Brain microvascular endothelial cell (primary cell): ENCODE measurements around the gene POC1B.

Experiments used
- DNase-seq: peaks from one replicate; pipeline ENCODE4 v3.0.0-alpha.2; 2020
- H3K27ac ChIP-seq: fragments of 250-450 bp; sonication (Bioruptor Pico); 2 replicates; pipeline ENCODE4 v1.5.1; 2020; ENCODE audit warnings: mild to moderate bottlenecking, moderate library complexity
- H3K27me3 ChIP-seq: fragments of 250-450 bp; sonication (Bioruptor Pico); replicated peaks from 2 replicates; pipeline ENCODE4 v1.5.1; 2020; ENCODE audit warnings: mild to moderate bottlenecking
- H3K36me3 ChIP-seq: fragments of 250-450 bp; sonication (Bioruptor Pico); replicated peaks from 2 replicates; pipeline ENCODE4 v1.5.1; 2020; ENCODE audit warnings: mild to moderate bottlenecking
- H3K4me3 ChIP-seq: 2 replicates; pipeline ENCODE4 v1.5.1; 2011; ENCODE audit warnings: low read depth, mild to moderate bottlenecking, control low read depth, low read length, moderate library complexity
- in situ Hi-C: cut with HindIII; loops from 2 replicates; pipeline ENCODE4 v1.10.0; 2017; ENCODE audit warnings: low sequenced_read_pairs, low pct_ligation_motif_present
- TF ChIP-seq, protein P1 (sequence below): IDR thresholded peaks from 2 replicates; pipeline ENCODE4 v1.5.1; 2011; ENCODE audit warnings: low read depth, mild to moderate bottlenecking, moderate library complexity, low read length, control low read depth, inconsistent platforms; ENCODE audit errors: missing control alignments

The POC1B gene

DNA sequence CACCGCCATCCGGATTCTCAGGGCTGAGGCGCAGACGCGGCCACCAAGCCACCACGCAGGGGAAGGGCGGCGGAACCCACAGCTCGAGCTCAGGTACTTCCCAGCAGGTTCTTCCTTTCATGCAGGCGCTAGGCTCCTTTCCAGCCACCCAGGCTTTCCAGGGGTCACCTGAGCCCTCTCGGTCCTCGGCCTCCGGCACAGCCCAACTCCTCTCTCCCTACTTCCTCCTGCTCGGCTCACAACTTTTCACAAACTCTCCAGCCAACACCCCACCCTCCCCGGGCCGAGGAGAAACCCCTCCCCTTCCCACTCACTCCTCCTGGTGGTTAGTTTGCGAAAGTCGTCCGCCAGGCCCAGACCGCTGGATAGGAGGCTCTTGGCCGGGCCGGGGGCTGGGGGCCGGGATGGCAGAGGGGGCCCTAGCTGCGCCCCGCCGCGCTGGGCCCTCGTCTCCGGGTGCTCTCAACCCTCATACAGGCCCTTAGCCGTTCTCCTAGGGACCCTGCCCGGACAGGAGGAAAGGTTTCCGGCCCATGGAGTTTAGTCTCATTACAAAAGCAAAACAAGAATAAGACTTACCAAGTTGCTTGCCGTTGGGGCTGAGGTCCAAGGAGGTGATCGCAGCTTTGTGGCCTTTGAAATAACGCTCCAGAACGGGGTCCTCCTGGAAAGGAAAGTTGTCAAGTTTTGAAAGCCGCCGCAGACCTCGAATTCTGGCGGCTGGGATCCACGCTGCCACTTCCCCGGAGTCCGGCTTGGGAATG lies 1.1 kb downstream of the POC1B start, which contains the start of gene GALNT4:
Gene GALNT4, minus strand, starts transcription at position 256 of the 764 bp plus-strand sequence. Its CDS starts 247 bp downstream, at position 9.
- peak within 1 kb of the TSS; percentile 93 for H3K4me3 ChIP-seq
- H3K27ac ChIP-seq = peak within 1 kb of the TSS; percentile 68
- in situ Hi-C loops = no loop called here
- DNase-seq = peak; percentile 85
- H3K36me3 ChIP-seq = no peaks in the 10 kb centered on the region
- TF ChIP-seq, protein P1, sequence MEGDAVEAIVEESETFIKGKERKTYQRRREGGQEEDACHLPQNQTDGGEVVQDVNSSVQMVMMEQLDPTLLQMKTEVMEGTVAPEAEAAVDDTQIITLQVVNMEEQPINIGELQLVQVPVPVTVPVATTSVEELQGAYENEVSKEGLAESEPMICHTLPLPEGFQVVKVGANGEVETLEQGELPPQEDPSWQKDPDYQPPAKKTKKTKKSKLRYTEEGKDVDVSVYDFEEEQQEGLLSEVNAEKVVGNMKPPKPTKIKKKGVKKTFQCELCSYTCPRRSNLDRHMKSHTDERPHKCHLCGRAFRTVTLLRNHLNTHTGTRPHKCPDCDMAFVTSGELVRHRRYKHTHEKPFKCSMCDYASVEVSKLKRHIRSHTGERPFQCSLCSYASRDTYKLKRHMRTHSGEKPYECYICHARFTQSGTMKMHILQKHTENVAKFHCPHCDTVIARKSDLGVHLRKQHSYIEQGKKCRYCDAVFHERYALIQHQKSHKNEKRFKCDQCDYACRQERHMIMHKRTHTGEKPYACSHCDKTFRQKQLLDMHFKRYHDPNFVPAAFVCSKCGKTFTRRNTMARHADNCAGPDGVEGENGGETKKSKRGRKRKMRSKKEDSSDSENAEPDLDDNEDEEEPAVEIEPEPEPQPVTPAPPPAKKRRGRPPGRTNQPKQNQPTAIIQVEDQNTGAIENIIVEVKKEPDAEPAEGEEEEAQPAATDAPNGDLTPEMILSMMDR = peak; percentile 78
- H3K27me3 ChIP-seq = no peaks in the 10 kb centered on the region

DNA sequence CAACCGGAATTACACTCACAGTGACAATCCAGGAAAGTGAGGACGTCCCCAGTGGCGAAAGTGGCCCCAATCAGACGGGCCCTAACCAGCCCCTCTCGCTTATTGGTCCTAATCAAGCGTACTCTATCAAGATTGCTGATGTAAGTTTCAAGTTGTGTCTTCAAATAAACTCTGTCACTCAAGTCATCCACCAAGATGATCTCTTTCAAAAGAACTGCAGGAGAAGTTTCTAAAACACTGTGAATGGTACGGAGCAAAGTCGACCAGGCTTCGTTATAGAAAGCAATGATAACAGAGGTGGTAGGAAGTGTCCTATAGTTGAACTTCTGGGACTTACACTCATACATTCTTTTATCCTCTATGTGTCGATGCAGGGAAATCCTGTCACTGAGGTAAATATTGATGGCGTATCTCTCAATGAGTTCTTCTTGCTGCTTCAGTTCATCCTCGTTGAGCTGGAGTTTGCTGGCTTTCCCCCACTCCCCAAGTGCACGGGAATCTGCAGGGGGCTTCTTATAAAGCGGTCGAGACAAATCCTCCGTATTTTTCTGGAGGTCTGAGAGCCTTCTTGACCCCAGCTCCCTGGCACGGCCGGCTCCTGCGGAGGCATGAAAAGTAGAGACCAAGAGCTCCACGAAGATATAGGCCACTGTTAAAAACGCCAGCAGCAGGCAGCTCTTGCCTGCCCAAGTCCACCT lies 1.9 kb downstream of the POC1B start:
- no peak for DNase-seq
- Histone ChIP-seq H3K4me3 (peak overlapping the region; percentile 93), H3K27me3 (no peaks in the 10 kb centered on the region), H3K36me3 (no peaks in the 10 kb centered on the region), H3K27ac (peak overlapping the region; percentile 68)
- in situ Hi-C loops = no loop called here
- TF ChIP-seq, protein P1 = no peak

DNA sequence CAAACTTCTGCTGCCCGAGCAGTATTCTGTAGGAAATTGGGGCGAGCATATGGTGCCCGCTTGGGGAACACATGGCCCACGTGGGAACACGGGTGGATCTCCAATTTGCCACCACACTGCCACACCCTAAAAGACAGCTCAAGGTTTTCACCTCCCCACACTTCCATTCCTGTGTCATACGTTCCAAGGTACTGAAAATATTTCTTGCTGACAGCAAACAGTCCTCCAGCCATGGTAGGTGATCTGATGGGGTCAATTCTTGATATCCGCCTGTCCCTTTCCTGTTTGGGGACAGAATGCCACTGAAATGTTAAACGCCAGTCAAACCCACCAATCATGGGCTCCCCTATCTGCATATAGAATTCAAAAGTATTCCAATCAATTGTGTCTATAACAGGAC lies 2.5 kb downstream of the POC1B start:
- no peak overlapping the region for H3K4me3 ChIP-seq
- no peak overlapping the region for H3K27ac ChIP-seq
- in situ Hi-C loops = no loop called here

DNA sequence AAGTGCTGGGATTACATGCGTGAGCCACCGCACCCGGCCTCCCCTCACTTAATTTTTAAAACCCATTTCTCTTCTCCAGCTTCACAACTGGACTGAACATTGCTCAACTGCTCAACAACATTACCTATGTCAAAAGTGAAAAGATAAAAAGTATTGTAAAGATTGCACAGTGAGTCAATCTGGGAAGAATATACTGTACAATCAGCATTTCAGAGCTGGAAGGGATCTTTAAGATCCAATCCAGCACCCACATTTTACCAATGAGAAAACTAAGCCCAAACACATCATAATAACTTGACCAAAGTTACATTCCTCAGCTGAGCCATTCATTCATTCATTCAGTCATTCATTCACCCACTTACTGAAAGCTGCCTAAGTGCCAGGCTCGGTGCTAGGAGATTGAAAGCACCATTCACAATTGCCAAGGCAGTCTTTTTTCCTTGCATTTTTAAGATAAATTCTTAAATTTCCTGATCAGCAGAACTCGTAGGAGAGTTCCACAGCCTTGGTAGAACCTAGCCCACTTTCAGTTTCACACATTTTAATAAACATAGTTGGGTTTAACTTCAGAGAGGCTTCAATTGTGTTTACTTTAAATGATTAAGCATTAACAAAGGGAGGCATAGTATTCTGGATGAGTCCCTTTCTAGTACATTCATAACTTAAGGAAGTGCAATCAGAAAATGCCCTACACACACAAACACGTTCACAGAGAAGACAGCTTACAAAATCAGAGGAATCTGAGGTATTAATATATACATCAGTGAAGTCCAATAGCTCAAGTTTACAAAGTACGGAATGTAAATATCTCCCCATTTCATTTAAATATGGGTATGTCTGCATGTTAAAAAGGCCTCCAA lies 4.3 kb downstream of the POC1B start:
- Histone ChIP-seq H3K4me3 (no peak overlapping the region), H3K27me3 (no peaks in the 10 kb centered on the region), H3K27ac (no peak overlapping the region), H3K36me3 (no peaks in the 10 kb centered on the region)
- DNase-seq = no peak
- in situ Hi-C loops = no loop called here
- TF ChIP-seq, protein P1 = no peak

More for the DNA sequence above, 2.5 kb downstream of the POC1B start:
- DNase-seq = no peak
- Histone ChIP-seq H3K36me3 (no peaks in the 10 kb centered on the region), H3K27me3 (no peaks in the 10 kb centered on the region)
- TF ChIP-seq, protein P1 = no peak

DNA sequence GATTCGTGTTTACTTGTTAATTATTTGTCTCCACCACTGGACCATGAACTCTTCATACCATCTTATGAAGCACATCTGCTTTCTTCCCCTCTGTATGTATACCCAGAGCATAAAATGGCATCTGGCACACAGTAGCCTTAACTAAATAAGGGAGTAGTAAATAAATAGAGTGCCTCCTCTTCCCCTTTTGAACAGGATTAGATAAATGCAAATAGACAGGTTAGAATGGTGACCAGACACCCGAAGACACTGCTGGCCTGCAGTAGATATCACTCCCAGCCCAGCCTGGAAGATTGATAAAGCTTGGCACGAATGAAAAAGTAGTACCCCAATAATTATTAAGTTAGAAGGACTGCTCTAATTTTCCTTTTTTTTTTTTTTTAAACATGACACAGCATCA lies 8.1 kb downstream of the POC1B start:
- H3K4me3 ChIP-seq = no peak overlapping the region
- H3K27ac ChIP-seq = no peak overlapping the region
- in situ Hi-C loops = no loop called here
- DNase-seq = no peak
- TF ChIP-seq, protein P1 = no peak
- no peaks in the 10 kb centered on the region for H3K36me3 ChIP-seq
- H3K27me3 ChIP-seq = no peaks in the 10 kb centered on the region
